NCI-H345 treated with DMSO at 0.1 percent for 48 hours (cell line): ENCODE results near the gene TMEM53.

Experiments
- DNase-seq: peaks from one replicate; lab custom pipeline; 2025; ENCODE audit not compliant: unreplicated experiment; lab: John Stamatoyannopoulos, UW

TMEM53 gene

DNA sequence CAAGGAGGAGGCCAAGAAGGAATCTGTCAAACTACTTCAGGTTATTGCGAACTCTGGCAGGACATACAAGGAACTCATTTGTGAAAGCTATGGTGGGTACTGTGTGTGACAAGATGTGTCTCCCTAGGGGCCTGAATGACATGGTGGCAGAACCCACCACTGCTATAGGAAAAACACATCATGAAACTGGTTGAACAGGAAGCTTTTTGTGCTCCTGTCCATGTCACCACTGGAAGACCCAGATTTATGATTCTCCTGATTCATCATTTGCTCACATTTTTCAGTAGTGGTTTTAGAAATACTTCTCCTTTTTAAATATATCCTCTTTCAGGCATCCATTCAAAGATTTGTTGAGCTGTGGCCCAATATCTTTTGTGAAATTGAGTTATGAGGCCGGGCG, 23.9 kb upstream of the TMEM53 start:
- DNase-seq = no peak

DNA sequence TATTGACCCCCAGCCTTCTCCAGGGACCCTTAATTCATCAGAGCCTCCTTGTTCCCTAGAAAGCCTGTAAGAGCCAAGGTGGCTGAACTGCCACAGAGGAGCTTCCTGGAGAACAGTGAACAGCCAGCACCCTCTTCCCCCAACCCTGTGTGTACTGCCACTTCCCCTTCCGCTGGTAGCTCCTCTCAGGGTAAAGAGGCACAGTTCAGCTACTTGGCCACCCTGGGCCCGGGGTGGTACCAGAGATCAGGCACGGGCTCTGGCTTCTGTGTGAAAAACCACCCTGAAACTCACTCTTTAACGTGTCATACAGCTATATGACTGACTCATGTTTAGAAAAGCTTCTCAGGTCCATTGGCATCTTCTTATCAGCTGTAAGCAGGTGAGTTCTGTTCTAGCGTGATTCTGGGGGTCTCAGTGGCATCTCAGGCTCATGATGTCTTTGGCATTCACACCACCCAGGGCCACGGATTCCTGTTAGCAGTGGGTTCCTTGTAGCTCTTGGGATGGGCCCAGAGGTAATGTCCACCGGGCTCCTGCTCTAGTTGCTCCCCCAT, 22.6 kb upstream of the TMEM53 start:
- no peak for DNase-seq

DNA sequence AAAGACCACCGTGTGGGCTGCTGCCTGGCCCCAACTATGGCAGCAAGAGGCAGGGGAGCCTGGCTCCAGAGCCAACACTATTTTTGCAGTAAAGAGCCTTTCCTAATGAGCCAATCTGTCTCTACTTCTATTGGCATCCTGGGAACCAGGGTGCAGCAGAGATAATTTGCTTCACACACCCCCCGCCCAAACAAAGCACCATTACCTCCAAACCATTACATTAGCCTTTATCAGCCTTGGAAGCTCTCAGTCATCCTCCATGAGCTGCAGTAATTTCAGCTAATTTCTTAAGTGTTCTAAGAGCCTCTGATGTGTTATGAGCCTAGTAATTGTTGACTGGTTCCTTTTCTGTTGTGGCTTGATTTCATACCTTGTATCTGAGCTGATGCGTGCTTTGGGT, 21.8 kb upstream of the TMEM53 start:
- DNase-seq = no peak

DNA sequence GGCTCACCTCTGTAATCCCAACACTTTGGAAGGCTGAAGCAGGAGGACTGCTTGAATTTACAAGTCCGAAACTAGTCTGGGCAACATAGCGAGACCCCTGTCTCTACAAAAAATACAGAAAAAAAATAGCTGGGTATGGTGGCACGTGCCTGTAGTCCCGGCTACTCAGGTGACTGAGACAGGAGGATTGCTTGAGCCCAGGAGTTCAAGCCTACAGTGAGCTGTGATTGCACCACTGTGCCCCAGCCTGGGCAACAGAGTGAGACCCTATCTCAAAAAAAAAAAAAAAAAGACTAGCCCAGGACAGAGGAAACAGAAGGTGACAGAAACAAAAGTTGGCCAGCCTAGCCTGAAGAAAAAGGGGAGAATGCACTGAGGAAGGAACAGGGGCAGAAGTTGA, 21.4 kb upstream of the TMEM53 start:
- DNase-seq = no peak

DNA sequence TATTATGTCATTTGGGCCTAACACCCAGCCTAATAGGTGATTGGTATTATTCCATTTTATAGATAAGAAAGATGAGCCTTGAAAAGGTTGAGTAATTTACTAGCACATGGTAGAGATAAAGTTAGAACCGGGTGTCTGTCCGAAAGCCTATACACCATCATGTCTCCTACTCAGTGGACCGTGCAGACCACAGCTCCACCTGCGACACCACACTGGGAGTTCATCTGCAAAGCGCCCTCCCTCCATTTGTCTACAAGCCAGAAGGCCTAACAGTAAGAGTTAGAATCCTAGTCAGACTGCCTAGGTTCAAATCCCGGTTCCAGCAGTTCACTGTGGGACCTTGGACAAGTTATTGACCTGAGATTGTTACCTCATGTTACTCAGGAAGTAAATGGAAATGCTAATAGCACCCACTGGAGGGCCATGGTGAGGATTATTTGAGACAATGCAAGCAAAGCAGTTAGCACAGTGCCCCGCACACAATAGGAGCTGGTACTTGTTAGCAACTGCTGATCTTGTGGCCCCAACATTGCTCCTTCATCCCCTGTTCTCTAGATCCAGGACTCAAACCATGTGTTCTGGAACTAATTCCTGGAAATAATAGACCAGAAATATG, 20.7 kb upstream of the TMEM53 start:
- no peak for DNase-seq

DNA sequence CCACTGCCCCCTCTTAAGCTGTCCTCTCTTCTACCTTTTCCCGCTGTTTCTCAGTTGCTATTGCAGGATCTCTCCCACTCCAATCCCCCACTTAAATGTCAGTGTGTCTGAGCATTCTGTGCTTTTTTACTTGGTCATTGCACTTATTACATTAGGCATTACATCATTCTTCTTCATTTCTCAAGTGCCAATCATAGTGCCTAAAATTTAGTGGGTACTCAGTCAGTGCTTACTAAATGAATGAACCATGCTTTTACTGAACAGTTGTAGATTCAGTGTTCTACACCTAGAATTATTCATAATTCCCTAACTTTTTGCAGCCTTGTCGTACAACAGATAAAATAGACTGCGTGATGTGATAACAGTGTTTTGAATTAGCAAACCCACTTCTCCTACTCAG, 19.6 kb upstream of the TMEM53 start:
- no peak for DNase-seq

DNA sequence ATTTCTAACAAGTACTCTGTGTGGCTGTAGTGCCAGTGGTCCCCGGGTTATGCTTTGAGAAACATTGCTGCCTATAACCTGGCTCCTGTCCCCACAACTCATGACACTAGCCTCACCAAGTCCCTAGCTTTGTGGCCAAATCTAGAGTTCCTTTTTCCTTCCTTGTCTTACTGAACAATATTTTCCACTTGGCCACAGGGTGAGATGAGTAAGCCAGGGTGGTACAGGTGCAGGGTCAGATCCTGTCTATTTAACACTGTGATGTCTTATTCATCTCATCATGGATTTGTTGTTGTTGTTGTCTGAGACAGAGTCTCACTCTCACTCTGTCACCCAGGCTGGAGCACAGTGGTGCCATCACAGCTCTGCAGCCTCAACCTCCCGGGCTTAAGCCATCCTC, 18.9 kb upstream of the TMEM53 start:
- no peak for DNase-seq

DNA sequence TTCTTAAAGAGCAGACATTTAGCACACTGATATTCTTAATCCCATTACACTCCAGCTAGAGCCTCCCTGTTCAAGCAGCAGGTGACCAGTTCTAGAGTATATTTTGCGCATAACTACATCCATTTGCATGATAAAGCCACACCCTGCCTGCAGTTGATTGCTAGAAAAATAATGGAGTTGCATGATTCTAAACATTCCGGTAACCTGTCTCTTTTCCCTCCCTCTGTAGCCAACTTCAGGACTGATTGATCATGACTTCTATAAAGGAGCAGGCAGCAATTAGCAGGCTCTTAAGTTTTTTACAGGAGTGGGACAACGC, 15.1 kb upstream of the TMEM53 start:
- no peak for DNase-seq

DNA sequence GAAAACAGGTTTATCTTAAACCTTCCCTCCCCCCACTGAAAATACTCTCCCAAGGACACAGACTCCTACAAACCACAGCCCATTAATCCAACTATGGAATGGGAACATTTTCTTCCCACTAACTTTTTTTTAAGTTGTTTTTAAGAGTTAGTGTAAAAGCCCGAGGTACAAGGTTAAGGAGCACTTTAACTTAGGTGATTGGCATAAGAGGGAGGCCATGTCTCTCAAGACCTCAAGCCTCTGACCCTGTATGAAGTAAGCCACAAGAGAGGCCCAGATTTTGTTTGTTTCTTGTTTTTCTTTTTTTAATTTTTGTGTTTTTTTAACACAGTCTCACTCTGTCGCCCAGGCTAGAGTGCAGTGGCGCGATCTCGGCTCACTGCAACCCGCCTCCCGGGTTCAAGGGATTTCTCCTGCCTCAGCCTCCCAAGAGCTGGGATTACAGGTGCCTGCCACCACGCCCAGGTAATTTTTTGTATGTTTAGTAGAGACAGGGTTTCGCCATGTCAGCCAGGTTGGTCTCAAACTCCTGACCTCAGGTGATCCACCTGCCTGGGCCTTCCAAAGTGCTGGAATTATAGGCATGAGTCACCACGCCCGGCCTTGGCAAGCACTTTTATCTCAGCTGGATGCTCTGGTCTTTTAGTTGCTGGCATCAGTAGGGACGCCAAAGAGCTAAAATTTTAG, 14.6 kb upstream of the TMEM53 start:
- no peak for DNase-seq

DNA sequence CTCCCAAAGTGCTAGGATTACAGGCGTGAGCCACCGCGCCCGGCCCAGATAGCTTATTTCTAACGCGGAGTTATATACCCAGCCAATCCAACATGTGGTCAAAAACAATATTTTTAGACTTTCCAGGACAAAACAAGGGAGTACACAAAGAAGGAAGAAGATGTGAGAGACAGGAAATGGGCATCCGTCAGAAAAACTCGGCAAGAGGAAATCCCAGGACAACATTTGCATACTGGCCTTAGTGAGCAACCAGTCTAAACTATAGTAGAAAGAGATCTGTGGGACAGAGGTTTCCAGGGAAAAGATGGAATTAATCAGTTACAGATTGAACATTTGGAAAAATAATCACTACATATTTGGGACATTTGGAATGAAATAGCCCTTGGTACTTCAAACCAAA, 11.6 kb upstream of the TMEM53 start:
- no peak for DNase-seq

DNA sequence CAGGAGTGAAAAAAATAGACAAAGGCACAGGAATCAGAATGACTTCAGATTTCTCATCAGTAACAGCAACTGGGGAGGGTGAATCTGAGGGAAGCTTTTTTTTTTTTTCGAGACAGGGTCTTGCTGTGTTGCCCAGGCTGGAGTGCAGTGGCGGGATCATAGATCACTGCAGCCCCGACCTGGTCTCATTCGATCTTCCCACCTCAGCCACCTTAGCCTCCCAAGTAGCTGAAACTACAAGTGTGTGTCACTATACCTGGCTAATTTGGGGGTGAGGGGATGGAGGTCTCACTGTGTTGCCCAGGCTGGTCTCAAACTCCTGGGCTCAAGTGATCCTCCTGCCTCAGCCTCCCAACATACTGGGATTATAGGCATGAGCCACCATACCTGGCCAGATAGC, 10.9 kb upstream of the TMEM53 start:
- no peak for DNase-seq

DNA sequence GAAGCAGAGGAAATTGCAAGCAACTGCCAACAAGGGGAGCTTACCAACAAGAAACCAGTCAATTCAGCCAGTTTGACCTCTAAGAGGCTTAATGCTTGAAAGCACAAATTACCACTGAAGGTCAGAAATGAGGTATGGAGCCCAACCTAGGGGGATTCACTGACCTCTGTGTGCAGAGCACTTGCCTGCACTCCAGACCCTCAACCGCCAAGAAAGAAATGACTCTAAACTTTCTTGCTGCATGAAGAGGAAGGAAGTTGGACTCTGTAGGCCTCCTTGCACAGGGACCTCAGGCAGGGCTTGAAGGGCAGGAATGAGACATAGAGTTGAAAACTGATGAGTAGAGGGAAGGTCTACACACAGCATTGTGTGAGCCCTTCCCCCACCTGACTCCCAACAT, 10.2 kb upstream of the TMEM53 start:
- DNase-seq = no peak

DNA sequence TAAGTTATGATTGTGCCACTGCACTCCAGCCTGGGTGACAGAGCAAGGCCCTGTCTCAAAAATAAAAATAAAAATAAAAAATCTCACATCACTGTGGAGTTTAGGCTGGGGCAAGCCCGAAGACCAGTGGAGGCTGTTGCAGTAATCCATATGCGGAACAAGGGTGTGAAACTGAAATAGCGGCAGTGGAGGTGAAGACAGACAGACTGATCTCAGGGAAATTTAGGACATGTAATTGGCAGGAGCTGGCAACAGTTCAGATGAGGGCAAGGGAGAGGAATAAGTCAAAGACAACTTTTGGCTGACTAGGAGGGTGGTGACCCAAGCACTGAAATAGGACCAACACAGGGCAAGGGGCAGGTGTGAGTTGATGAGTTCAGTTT, 8.6 kb upstream of the TMEM53 start:
- DNase-seq = no peak

DNA sequence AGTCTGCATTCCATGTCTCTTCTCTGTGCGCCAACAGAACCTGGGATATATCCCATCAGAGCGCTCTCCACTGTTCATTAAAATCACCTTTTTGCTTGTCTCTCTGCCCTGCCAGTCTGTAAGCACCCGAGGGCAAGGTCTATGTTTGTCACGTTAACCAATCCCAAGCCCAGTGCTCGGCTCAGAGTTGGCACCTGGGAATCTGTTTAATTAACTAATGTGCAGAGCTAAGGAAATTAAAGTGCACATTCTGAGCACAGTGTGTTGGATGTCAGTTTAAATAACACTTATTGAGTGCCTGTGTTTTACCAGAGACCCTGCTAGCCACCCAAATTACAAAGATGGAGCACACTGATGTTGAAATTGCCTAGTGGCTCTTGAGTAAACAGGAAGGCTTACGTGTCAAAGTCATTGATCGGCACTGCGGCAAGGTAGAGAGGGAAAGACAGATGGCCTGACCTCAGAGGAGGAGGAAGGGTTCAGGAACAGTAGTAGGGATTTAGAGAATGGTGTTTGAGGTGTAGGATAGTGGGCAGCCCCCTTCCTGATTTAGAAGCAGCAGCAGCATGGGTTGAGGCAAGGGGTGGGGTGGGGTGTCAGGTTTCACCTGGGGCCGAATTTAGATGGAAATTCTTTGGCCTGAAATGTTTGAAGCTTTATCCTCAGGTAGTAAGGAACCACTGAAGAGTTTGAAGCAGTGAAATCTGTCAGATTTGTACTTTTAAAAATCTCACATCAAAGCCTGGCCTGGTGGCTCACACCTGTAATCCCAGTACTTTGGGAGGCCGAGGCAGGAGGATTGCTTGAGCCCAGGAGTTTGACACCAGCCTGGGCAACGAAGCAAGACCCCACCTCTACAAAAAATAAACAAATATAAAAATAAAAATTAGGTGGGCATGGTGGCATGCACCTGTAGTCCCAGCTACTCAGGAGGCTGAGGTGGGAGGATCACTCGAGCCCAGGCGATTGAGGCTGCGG, 7.9 kb upstream of the TMEM53 start:
- DNase-seq = no peak

DNA sequence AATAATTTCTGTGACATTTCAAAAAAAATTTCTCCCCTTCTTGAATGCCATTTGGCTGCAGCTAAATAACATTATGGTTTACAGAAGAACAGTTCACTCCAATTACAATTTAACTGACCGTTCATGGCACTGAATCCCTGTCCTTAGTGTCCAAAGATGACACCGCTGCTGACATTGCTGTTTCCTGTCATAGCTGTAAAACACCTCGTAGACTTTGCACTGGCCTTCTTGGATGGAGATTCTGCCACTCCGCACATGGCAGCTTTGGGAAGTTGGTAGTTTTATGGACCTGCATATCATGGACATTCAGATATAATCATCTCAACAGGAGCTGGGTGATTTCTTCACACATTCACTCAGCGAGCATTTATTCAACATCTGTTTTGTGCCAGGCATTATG, 5.2 kb upstream of the TMEM53 start:
- no peak for DNase-seq

DNA sequence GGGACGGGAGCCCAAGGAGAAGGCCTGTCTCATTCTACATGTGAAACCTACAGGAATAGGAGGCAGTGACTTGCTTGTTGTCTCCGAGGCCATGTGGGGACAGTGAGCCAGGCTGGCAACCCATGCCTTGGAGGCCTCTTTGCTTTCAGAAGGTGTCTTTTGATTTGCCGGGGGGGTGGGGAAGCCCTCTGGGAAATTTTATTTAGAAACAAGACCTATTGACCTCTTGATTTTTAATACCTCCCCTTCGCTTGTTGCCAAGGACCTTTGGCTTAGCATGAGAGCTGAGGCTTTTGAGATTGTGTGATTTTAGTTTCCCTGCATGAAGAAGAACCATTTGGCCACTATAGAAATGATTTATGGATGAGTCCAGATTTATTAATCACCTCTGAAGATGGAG, 4.3 kb upstream of the TMEM53 start:
- no peak for DNase-seq

DNA sequence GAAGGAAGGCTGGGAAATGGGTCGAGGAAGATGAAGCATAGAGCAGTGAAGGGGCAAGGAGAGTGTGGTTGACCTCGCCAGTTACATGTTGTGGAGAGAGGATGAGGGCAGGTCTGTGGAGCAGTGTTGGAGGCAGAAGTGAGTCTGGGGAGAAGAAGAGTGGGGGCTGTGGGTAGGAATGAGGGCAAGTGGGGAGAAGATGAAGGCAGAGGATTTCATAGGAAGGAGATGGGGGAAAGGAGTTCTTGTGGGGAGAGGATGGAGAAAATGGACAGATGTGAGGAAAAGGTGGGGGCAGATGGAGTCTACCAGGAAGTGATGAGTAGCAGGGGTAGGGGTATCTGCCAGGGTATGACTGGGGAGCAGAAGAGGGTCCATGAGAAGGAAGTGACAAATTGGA, 3.8 kb upstream of the TMEM53 start:
- DNase-seq = no peak

DNA sequence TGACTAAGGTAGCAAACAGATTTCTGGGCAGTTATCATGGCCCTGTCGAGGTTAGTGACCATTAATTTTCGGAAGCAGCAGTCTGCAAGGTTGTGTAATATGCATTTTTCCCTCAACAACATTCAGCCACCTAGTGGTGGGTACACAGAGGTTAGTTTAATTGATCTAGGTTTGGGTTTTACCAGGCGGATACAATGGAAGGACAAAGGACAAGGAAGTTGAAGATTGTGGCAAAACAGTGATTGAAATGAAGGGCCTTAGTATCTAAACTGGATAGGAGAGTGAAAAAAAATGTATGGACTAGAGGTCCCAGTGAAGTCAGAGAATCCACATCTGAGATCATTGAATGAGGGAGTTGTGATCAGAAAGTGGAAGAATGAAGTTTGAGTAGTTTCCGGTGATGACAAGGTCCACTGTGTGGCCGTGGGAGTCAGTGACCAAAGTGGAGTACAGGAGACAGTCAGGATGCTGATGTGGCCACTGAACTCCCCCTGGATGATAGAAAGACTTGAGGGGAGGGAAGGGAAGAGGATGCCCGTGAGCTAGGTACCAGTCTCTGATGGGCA, 3.0 kb upstream of the TMEM53 start:
- no peak for DNase-seq

DNA sequence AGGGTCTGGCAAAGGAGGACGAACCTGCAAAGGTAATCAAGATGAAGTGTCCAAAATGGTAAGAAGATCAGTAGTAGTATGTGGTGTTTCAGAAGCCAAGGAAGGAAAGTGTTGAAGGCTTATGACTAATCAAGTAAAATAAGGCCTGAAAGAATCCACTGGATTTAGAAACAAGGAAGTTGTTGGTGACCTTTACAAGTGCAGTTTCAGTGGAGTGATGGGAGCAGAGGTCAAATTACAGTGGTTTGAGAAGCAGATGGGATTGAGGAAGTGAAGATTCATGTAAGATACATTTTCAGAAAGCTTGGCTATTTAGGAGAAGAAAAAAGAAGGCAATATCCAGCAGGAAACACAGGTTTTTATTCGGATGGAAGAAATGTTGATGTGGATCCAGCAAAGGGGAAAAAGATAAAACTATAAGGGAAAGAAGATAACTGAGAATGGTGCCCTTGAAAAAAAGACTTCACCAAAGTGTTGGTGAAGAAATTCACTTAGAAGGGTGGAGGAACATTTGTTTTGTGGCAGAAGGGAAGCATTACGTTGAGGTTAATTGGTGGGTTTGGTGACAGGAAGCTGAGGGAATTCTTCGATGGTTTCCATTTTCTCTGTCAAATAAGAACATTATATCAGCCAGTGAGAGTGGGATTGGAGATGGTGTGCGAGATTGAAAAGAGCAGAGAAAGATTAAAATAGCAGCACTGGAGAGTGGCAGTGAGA, 2.4 kb upstream of the TMEM53 start:
- DNase-seq = no peak

DNA sequence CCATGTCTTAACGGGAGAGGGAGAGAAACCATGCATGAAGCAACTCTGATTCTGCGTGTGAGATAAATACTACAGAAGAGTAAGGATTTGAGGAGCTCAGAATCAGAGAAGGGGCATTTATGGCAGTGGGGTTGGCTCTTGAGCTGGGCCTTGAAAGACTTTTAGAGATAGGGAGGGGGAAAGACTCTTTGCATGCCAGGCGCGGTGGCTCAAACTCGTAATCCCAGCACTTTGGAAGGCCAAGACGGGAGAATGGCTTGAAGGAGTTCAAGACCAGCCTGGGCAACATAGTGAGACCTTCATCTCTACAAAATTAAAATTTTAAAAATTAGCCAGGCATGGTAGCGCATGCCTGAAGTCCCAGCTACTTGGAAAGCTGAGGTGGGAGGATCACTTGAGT, 905 bp upstream of the TMEM53 start:
- no peak for DNase-seq

DNA sequence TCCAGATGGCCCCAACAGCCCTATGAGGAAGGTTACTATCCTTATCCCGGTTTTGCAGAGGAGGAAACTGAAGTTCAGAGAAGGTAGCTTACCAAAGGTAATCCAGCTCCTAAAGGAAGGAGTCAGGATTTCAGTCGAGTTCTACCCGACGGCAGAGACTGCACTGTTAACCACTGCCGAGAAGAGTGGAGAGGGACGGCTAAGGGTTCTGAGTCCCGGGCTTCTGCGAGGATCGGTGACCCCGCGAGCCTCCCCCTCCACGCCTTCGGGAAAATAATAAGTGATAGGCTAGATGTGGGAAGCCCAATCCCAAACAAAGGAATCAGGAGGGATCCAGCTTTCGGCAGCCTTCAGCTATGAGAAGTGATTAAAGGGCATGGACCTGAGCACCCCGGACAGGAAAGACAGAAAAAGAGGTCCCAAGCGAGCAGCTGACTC, 587 bp downstream of the TMEM53 start:
- DNase-seq = no peak
